Panc1 (cell line): Measurements from ENCODE around the gene B4GALT2. TPM values are rescaled to one million over a fixed set of nuclear protein-coding genes. Genes with fewer than 3 reads are reported as not detected.

Experiments used
- ATAC-seq: fragments of 200-7000 bp; cut with Tn5 transposase; 2 replicates; pipeline ENCODE4 v1.9.1; 2020; ENCODE audit warnings: mild to moderate bottlenecking, moderate library complexity
- BruUV-seq: library from RNA; stranded (reverse); fragments of 400-500 nt; replicated peaks from 2 replicates; lab custom pipeline; 2021; lab: Mats Ljungman, UMichigan
- CTCF ChIA-PET: fragments of 300-600 bp; sonication (Branson Sonifier 250); formaldehyde crosslinking; loops from one replicate; lab custom pipeline; 2022; ENCODE audit warnings: antibody characterized with exemption; lab: Charles Lee
- POLR2A ChIA-PET: fragments of 300-600 bp; sonication (Branson Sonifier 250); formaldehyde crosslinking; loops from one replicate; lab custom pipeline; 2022; ENCODE audit warnings: antibody characterized with exemption; lab: Charles Lee
- DNase-seq: peaks from one replicate; pipeline ENCODE4 v3.0.0-alpha.2; 2010; ENCODE audit warnings: low read depth, low spot score
- H3K27ac ChIP-seq: 2 replicates; pipeline ENCODE4 v1.5.1; 2011; ENCODE audit warnings: mild to moderate bottlenecking, low read length, inconsistent platforms
- H3K27me3 ChIP-seq: fragments of 200-500 bp; sonication (Bioruptor generic); 2 replicates; pipeline ENCODE4 v1.6.0; 2014; ENCODE audit warnings: low read length, inconsistent platforms; ENCODE audit not compliant: control insufficient read depth, insufficient read depth
- H3K36me3 ChIP-seq: fragments of 200-500 bp; sonication (Bioruptor generic); 2 replicates; pipeline ENCODE4 v1.5.1; 2014; ENCODE audit warnings: inconsistent platforms, mild to moderate bottlenecking, low read length, moderate library complexity; ENCODE audit not compliant: control insufficient read depth, insufficient read depth
- H3K4me1 ChIP-seq: 2 replicates; pipeline ENCODE4 v1.5.1; 2011; ENCODE audit warnings: inconsistent platforms, mild to moderate bottlenecking, low read length, moderate library complexity; ENCODE audit not compliant: control insufficient read depth, insufficient read depth
- H3K4me3 ChIP-seq, 2 experiments: 2 replicates each; pipeline ENCODE4 v1.5.1; 2011 to 2012; ENCODE audit warnings: low read depth in 2 of 2, low read length in 2 of 2, mild to moderate bottlenecking in 2 of 2, inconsistent platforms in 1 of 2, moderate library complexity in 1 of 2
- H3K9me3 ChIP-seq: fragments of 200-500 bp; sonication (Bioruptor generic); 2 replicates; pipeline ENCODE4 v1.5.1; 2014; ENCODE audit warnings: low read depth, mild to moderate bottlenecking, inconsistent platforms, low read length, moderate library complexity; ENCODE audit not compliant: control insufficient read depth, insufficient read depth
- CTCF ChIP-seq: fragments of 450-650 bp; IDR thresholded peaks from 2 replicates; pipeline ENCODE4 v1.5.1; 2017; ENCODE audit warnings: mild to moderate bottlenecking
- POLR2AphosphoS5 ChIP-seq: IDR thresholded peaks from 2 replicates; pipeline ENCODE4 v1.6.1; 2012; ENCODE audit warnings: mild to moderate bottlenecking, low read depth, low read length, moderate library complexity
- REST ChIP-seq, 2 experiments: IDR thresholded peaks; 2 replicates each; pipeline ENCODE4 v1.6.1; 2011 to 2012; ENCODE audit warnings: low read depth in 2 of 2, control low read depth in 1 of 2, low read length in 1 of 2, mild to moderate bottlenecking in 1 of 2, moderate library complexity in 1 of 2; ENCODE audit not compliant: insufficient read depth in 1 of 2
- SIN3A ChIP-seq: IDR thresholded peaks from 2 replicates; pipeline ENCODE4 v1.6.1; 2012; ENCODE audit warnings: low read depth, mild to moderate bottlenecking, low read length, moderate library complexity, borderline replicate concordance; ENCODE audit not compliant: insufficient read depth
- TCF7L2 ChIP-seq: IDR thresholded peaks from 2 replicates; pipeline ENCODE4 v1.6.1; 2011; ENCODE audit warnings: mild to moderate bottlenecking, low read depth, low read length, inconsistent platforms
- in situ Hi-C: cut with HindIII; loops from 2 replicates; pipeline ENCODE4 v1.10.0; 2016; ENCODE audit warnings: low sequenced_read_pairs, low pct_unique_long_range_greater_than_20kb
- intact Hi-C: fragments of 100-400 bp; cut with micrococcal nuclease; formaldehyde crosslinking; loops from one replicate; pipeline ENCODE4 v1.10.0; 2022; ENCODE audit not compliant: unreplicated experiment
- total RNA-seq: library from RNA; stranded (reverse); gene quantifications from one replicate; pipeline ENCODE4 v1.2.1, GENCODE V29; 2021; ENCODE audit not compliant: unreplicated experiment

Gene B4GALT2
- total RNA-seq, 1 experiment from 2014 or later, result 90.1 TPM

GRCh38 chr1:44034423-44034822, 55.4 kb downstream of the B4GALT2 start:
- CTCF ChIA-PET, result interaction anchor here (0.6 to 3.2 kb wide), 3 partner anchors 14 to 121 kb away, joined by 3 to 20 read pairs (median 13); no protein-coding TSS in a partner anchor
- peaks cover 7% of the 10 kb centered on the region for H3K4me1 ChIP-seq
- H3K27me3 ChIP-seq, result no peaks in the 10 kb centered on the region
- DNase-seq, result no peak
- no peak for ATAC-seq
- H3K4me3 ChIP-seq, result no peak overlapping the region
- in situ Hi-C loops (no loop called here), intact Hi-C loops (no loop called here)
- H3K27ac ChIP-seq, result no peak overlapping the region
- H3K9me3 ChIP-seq, result no peaks in the 10 kb centered on the region
- no TSS peak for BruUV-seq
- POLR2A ChIA-PET, result interaction anchor here (0.9 kb wide), 1 partner anchor 41 kb away, joined by 6 read pairs; no protein-coding TSS in a partner anchor
- TF ChIP-seq POLR2AphosphoS5 (no peak), REST (IDR thresholded peaks at IDR 0.05; ENCODE audit: insufficient read depth in 1 of 2, low read depth in 2 of 2, low read length in 1 of 2) (no peak), CTCF (no peak), TCF7L2 (no peak), SIN3A (no peak)
- no peaks in the 10 kb centered on the region; the same call in 1 of the 2 replicates for H3K36me3 ChIP-seq

DNA sequence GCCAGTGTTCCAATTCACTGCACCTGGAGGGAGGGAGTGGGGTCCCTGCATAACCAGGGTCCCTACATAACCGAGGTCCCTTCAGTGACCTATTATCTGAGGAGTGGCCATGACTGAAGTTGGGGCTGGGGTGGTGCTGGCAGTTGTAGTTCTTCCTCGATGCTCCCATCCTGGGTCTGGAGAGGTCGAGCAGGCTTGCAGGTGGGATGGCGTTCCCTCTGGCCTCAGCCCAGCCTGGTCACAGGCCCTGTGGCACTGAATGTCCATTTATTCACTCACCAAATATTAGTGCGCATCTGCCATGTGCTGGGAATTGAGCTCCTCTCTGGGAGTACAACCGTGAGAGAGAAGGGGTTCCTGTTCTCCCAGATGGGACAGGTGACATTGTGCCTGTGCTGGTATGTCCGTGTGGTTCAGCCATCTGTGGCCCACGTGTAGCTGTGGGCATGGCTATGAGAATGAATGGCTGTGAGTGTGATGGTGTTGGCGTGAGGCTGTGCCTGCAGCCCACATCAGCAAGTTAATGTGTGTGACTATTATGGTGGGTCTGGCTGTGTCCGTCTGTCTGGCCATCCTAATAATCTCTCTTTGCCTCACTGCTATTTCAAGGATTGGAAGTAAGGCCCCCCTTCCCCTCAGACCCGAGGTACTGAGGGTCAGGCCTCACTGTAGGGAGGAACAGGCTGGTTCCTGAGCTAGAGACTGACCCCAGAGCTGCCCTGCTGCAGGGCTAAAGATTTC, 56.1 kb downstream of the B4GALT2 start:
- CTCF ChIA-PET, result interaction anchor here (0.6 to 3.2 kb wide), 3 partner anchors 13 to 122 kb away, joined by 3 to 20 read pairs (median 13); no protein-coding TSS in a partner anchor
- BruUV-seq, result no TSS peak
- intact Hi-C loops, result loop anchor here (5.0 kb wide), 1 partner anchor 43 kb away; the partner anchor contains the start of gene CCDC24
- in situ Hi-C loops, result no loop called here
- DNase-seq (no peak), ATAC-seq (no peak)
- Histone ChIP-seq H3K27me3 (no peaks in the 10 kb centered on the region), H3K9me3 (no peaks in the 10 kb centered on the region), H3K4me1 (peaks cover 6% of the 10 kb centered on the region; the same call in 1 of the 2 replicates), H3K36me3 (no peaks in the 10 kb centered on the region; the same call in 1 of the 2 replicates), H3K4me3 (no peak overlapping the region), H3K27ac (no peak overlapping the region)
- POLR2A ChIA-PET, result no interaction called here
- no peak for TF ChIP-seq SIN3A
- no peak for TF ChIP-seq POLR2AphosphoS5
- no peak for TF ChIP-seq CTCF
- no peak for TF ChIP-seq TCF7L2
- TF ChIP-seq REST (IDR thresholded peaks at IDR 0.05; ENCODE audit: insufficient read depth in 1 of 2, low read depth in 2 of 2, low read length in 1 of 2), result no peak
